CD4-positive, alpha-beta T cell treated with Interleukin-6 at 100 ng/mL for 8 hours (primary cell): ENCODE measurements around the gene C1QTNF8.

Experiments
- DNase-seq: peaks from one replicate; pipeline ENCODE4 v3.0.0-alpha.2; 2020; ENCODE audit warnings: mixed read lengths, low spot score

C1QTNF8 gene

DNA sequence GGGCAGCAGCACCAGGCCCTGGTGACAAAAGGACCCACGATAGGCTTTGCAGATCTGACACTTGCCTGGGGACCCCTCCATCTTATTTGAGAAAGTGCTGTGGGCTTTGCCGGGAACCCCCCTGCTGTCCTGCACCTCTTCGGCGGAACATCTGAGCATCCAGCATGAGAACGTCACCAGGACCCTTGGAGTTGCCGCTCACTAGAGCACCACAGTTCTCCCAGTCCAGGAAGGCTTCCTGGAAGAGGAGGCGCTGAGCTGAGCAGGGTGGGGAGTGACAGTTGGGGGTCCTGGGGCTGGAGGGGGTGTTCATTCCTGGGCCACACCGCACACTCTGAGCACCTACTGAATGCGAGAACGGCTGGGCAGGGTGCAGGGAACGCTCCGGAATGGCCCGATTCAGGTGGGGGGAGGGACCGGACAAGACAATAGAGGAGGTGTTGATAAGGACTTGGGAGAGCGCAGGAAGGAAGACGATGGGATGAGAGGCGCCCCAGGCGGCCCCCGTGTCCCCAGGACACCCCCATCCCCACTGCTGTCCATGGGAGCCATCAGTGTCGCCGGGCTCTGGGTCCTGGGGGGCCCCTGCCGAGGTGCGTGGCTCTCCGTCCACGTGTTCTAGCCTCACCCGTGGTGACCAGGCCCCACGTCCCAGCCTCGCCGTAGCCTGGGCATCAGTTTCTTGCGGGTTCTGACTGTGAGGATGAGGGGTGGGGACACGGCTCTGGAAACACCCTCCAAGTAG lies 32.1 kb upstream of the C1QTNF8 start:
- DNase-seq, result no peak

DNA sequence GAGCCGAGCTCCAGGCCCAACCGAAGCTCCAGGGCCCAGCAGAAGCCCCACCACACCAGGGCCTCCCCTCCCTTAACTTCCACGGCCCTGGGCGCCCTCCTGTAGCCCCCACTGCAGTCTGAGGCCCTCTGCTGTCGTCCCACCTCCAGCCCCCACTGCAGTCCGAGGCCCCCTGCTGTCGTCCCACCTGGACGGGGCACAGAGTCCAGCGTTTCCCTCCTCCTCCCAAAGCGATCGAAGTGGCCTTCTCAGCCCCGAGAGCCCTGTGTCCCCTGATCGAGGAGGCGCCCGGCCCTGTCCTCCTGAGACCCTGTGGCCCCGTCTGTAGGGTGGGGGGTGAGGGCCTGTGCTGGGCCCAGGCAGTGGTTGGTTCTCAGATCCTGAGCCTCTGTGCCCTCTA lies 31.1 kb upstream of the C1QTNF8 start:
- no peak for DNase-seq

DNA sequence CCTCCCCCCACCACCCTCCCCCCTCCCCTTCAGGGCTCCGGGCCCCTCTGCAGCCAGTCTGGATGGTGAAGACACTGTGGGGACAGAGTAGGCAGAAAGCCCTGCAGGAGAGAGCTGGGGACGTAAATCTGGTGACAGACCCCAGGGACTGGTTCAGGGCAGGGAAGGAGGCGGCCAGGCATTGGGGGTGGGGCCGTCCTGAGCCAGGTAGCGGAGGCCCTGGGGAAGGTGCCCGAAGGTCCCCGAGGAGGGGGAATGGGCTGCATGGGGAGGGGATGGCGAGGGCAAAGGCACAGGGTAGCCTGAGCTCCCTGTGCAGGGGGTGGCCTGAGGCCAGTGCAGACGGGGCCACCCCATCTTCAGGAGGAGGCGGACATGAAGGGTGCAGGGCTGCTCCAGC lies 30.5 kb upstream of the C1QTNF8 start:
- no peak for DNase-seq

DNA sequence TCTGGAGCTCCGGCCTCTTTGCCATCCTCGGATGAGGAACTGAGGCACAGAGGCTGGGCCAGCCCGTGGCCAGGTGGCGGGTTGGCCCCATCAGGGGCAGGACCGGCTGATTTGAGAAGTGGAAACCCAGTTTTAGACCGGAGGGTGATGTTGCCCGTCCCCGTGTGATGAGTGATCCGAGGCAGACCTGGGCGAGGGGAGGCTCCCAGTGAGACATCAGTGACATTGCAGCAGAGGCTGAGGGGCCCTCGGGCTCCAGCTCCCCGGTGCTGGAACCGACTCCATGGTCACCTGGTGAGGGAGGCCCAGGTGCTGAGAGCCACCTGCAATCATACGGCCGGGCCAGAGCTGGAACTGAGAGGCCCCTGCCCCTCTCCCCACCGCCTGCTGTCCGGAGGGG lies 30.0 kb upstream of the C1QTNF8 start:
- no peak for DNase-seq

DNA sequence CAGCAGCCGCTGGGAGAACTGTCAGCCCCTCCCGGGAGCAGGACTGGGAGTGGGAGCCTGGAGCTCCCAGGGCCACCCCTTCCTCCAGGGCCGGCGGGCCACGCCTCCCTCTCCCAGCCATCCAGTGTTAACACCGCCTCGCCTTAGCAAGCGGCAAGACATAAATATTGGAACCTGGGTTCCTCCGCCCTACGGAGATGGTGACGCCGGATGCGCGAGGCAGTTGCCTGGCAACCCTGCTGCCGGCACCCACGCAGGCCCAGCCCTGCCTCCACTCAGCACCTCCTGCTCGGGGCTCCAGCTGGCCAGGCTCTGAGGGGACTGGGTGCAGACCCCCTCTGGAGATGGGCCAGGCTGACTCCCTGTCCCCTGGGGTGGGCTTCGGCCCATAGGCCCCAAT lies 29.4 kb upstream of the C1QTNF8 start:
- no peak for DNase-seq

DNA sequence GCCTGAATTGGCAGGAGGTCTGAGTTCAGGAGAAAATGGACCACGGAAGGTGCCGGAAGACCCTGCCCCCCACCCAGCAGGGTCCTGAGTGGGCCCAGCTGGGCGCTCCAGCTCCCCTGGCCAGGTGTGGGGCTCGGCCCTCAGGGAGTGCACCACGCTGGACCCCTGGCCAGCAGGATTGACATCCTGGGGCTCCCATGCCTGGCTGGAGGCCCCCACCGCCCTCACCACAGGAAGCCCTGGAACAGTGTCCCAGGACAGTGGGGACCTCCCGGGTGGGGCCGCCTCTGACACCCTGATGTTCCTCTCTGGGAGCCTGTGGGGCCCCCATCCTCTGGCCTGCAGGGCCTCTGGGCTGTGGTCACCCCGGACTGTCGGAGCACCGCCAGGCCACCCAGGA lies 28.8 kb upstream of the C1QTNF8 start:
- DNase-seq, result no peak

DNA sequence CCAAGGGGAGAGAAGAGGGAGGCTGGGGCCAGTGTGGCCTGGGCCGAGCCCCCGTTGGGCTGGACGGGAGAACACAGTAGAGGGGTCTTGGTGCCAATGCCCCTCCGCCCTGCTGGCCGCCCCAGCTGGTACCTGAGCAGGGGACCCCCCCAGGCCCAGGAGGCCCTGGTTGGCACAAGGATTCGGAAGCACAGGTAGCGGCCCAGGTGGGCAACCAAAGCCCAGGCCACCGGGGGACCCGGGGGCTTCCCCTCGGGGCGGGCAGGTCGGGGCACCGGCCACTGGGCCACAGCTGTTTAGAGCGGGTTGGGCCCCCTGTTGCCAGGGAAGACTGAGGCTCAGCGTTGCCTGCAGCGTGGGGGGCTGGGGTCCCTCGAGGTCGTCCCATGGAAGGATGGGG lies 28.2 kb upstream of the C1QTNF8 start:
- DNase-seq, result no peak

DNA sequence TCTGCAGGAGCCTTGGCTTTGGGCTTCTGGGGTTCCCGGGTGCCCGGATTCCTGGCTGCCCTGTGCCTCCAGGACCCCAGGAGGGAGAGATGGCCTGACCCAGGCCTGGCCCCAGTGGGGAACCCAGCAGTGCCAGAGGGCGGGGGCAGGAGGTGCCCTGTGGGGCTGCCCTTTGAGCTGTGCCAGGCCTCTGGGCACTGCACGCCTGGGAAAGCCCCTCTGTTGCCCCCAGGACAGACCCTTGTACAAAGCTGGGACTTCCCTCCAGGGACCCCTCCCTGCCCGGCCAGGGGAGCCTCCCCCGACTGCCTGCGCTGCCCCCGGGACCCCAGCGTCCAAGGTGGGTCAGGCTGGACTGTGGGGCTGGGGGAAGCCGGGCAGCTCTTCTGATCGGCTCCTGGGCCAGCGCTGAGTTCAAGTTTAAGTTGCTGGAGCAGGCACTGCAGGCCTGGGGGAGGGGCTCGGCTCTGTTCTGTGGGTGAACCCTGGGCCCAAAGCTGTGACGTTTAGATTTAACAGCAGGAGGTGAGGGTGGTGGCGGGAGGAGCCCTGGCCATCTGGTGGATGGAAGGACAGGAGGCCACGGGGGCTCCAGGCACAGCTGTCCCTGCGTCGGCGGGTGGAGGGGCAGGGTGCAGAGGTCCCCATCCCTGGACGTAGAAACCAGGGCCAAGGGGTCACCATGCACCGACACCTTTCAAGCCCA lies 27.6 kb upstream of the C1QTNF8 start:
- DNase-seq, result no peak

DNA sequence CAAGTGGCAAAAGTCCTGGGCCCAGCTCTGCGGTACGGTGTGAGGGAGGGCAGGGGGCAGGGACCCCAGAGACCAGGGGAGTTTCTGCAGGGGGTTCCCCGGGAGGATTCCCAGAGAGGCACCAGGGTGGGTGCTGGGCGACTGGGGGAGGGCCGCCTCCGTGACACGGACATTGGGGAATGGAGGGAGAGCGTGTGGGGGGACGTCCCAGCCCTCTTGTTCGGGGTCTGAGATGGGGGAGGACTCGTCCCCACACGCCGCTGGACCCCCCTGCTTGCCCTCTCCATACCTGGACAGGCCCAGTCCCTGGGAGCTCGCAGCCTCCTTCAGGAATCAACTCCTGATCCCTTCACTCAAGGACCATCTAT lies 26.3 kb upstream of the C1QTNF8 start:
- DNase-seq, result no peak

DNA sequence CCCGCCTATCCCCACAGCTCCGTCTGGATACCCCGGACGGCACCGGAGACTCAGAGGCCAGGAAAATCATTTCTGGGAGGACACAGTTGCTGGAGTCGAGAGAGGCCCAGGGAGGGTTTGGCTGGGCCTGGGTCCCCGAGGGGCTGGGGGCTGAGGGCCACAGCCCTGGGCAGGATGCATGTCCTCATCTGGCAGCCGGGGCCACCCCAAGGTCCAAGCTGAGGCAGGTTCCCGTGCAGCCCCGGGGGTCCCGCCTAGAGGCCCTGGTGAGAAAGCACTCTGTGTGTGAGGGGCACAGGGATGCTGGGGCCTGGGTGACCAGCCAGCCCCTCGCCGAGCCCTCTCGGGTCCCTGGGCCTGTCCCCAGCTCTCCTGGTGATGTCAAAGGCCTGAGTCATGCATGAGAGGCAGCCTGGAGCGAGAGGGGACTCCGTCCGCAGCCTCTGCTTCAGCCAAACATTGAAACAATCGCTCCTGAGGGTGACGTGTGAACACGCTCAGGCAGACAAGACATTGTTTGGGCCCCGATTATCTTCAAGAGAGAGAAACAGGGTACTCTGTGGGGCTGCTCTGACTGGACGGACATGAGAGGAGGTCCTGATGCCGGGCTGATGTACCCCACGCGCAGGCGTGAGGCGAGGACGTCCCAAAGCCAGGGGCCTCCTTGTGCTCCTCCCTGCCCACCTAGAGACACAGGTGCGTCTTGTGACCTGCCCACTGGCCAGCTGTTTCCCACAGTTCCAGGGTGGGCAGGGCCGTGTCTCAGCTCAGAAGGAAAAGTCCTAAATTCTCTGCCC lies 25.8 kb upstream of the C1QTNF8 start:
- DNase-seq, result no peak

DNA sequence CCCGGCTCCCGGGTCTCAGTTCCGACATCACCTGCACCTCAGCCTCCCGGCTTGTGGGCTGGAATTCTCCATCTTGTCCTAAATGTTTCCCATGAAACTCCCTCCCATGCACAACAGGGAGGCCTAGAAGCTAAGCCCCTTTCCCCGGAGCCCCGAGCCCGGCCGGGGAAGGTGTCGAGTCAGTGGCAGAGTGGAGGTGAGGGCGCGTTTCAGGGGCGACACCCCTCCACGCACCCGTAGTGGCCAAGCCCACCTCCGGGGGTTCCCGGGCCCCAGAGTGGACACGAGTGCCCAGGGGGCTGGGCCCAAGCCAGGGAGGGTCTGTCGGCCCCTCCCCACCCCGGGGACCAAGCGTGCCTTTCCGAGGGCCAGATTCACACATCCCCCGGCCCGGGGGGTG lies 25.0 kb upstream of the C1QTNF8 start:
- no peak for DNase-seq

DNA sequence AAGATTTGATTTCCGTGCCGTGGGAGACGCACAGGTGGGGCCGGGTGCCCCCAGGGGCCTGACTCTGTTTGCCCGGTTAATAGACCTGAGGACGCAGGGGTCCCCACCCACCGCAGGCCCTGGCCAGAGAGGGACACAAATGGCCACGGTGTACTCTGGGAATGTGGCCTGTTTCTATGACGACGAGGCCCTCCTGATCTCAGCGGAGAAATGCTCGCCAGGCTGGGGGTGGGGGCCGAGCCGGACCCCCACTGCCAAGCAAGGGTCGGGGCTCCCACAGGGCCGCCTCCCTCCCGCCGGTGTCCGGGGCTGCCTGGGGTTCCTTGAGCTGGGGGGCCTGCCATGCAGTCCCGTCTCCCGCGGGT lies 24.5 kb upstream of the C1QTNF8 start:
- DNase-seq, result no peak

DNA sequence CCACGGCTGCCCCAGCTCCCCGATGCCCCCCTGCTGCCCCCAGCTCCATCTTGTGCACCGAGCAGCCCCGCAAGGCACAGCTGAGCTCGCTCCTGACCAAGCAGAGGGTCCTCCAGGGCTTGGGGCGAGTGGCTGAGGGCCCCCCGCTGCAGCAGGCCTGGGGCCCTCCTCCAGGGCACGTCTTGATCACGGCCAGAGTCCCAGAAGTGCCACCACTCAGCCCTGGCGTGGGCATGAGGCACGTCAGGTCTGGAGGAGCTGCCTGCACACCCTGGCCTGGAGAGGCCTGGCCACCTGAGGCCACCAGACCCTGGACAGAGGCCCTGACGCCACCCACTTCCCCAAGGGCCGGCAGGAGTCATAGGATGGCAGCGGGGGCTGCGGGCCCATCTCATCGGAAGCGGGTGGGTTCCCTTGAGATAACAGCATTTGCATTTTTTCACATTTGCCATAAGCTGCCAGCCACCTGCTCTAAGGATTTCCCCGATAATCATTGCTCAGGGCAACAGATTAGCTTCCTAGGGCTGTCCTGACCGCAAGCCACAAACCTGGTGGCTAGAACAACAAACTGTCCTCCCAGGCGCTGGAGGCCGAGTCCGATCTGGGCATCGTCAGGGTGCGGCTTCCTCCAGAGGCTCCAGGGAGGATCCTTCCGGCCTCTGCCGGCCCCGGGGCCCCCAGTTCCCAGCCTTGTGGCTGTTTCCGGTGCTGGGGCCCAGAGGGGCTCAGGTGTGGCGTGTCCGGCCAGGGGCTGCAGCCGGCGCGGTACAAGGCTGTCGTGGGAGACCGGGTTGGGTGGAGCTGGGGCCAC lies 23.9 kb upstream of the C1QTNF8 start:
- no peak for DNase-seq

DNA sequence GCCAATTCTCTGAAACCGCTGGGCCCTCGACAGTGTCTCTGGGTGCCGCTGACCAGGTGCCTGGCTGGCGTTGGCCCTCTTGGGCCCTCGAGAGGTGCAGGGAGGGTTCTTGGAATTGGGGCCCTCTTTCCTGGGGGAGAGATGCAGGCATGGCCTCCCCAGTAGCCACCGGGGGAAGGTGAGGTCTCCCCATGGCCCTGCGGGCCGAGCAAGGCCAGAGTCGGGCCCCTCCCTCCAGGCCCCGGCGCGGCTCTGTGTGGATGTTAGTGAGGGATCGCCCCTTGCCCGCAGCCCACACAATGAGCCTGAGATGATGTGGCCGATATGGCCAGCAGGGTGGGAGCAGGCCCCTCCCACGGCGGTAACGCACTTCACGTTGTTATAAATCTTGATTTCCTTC lies 23.1 kb upstream of the C1QTNF8 start:
- no peak for DNase-seq

DNA sequence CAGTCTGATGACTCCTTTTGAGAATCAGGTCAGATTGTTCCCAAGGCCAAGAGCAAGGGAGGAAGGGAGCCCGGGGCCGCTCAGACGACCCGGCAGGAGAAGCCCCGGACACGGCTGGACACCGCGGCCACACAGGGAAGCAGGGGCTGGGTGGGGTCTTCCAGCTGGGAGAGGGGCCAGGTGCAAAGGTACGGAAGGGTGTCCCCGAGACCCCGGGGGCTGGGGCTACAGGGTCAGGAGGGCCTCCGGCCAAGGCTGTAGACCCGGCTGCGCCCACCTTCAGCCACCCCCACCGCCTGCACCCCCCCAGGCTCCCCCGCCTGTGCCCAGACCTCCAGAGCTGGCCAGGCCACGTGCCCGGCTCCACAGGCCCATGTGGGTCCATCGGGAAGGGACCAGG lies 21.9 kb upstream of the C1QTNF8 start:
- no peak for DNase-seq

DNA sequence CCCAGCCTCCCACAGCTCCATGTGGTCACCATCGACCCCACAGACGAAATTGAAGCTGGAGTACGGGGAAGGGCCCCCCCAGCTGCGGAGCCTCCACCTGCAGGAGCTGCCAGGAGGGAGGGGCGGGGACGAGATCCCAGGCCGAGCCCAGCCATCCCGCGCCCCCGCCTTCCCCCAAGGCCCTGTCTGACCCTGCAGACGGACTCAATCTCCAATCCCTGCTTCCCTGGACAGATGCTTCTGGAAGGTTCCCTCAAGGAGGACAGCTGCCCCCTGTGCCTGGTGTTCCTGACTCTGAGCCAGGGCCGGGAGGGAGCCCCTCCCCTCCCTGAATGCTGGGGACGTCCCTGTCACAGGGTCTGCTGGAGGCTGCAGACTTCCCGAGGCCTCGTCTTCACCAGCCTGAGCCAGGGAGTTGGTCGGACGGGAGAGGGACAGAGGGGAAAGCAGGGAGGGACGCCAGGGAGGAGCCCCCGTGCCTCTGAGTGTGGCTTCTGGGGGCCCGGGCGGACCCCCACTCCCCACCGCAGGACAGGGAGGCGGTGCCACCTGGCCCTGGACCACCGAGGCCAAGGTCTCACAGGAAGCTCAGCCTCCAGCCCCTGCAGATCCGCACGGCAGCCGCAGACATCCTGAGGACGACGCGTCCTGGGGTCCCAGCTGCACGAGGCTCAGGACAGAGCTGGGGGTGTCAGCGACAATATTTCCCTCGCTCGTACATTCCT lies 21.3 kb upstream of the C1QTNF8 start:
- no peak for DNase-seq

DNA sequence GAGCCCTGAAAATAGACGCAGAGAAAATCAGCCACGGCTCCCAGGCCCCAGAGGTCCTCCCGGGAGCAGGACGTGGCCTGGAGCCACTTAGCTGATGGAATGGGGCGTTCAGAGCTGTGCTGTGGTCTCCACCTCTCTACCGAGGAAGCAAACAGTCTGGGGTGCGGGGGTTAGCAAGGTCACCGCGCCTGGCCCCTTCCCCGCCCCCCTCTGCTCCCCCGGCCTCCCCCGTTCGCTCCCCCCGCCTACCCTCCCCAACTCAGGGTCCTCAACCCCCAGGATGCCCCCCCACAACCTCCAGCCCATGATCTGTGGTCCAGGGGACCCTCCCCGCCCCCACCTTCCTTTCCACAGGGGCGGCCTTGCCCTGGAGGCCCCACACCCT lies 20.6 kb upstream of the C1QTNF8 start:
- no peak for DNase-seq

DNA sequence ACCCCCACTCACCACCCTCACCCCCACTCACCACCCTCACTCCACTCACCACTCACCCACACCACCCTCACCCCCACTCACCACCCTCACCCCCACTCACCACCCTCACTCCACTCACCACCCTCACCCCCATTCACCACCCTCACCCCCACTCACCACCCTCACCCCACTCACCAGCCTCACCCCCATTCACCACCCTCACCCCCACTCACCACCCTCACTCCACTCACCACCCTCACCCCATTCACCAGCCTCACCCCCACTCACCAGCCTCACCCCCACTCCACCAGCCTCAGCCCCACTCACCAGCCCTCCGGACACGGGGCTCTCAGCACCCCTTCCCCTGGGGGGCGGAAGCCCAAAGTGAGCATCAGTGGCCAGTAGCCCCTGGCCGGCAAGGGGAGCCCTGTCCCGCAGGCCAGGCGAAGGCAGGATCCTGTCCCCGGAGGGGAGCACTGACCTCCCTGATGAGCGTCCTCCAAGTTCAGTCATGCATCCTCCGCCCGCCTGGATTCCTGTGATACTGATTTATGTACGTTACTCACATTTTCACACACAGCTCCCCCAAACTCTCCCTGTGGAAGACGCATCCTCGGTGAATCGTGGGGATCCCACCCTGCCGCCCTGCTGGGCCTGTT lies 18.0 kb upstream of the C1QTNF8 start:
- no peak for DNase-seq

DNA sequence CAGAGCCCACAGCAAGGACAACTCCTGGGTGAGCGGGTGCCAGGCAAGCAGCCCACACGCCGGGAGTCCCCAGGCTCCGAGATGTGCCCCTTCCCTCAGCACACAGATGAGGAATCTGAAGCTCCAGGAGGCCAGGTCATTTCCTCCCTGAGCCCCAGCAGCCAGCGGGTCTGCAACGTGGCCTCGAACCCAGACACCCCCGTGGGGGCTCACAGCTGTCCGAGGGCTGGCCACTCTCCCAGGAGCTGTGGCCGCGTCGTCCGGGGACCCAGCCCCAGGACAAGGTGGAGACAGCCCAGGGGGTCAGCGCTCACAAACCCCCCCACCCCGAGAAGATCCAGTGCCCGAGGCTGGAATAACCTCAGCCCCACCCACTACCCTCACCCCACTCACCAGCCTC lies 17.4 kb upstream of the C1QTNF8 start:
- no peak for DNase-seq

DNA sequence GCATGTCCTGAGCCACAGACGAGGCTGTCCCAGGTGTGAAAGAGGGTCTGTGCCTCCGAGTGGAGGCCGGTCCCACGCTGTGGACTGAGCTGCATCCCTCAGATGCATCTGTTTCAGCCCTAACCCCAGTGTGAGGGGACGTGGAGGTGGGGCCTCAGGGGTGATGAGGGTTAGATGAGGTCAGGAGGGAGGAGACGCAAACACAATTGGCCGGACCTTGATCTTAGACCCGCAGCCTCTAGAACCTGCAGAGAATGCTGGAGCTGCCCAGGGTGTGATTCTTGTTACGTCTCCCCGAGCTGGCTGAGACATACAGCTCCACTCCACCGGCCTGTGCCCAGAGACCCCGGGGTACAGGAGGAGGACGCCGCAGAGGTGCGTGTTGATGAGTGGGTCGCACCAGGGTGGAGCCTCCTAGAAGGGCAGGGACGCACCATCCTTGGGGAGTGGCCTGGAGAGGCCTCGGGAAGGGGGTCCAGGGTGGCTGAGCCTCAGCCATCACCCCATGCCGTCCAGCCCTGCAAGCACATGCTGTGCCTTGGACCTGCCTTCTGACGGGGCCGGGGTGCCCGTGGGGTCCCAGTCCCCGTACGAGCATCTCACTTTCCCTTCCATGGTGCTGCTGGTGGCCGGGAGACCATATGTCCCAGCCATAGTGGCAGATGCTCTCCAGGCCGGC lies 16.6 kb upstream of the C1QTNF8 start:
- no peak for DNase-seq

DNA sequence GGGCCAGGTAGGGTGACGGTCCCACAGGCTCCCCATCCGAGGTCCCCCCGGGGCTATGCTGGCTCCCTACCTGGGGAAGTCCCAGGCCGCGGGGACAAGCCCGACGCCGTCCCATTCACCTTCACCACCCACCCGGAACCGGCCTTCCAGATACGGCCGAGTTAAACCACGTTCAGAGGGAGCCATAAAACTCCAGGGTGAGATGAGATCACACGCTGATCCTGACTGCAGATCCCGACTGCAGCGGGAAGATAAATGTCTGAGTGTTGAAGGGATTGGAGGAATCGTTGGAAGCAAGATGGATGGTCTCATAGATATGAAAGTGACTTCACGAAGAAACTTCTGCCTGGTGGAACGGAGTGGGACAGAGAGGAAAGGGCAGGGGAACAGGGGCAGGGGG lies 13.6 kb upstream of the C1QTNF8 start:
- DNase-seq, result no peak
